Transverse colon (tissue), 4 donors: Measurements from ENCODE around the gene CACNG7. TPM values are rescaled to one million over a fixed set of nuclear protein-coding genes. Genes with fewer than 3 reads are reported as not detected.

ENCODE experiments used
- DNase-seq: peaks from one replicate; pipeline ENCODE4 v3.0.0-alpha.2; 2019
- H3K27ac ChIP-seq, 4 donors: fragments of 200-600 bp; sonication (generic); 2 replicates each; pipeline ENCODE4 v1.5.1; 2016 to 2018; ENCODE audit warnings: inconsistent platforms in 4 of 4
- H3K27me3 ChIP-seq: fragments of 200-600 bp; sonication (generic); 2 replicates; pipeline ENCODE4 v1.5.1; 2017; ENCODE audit warnings: inconsistent platforms
- H3K36me3 ChIP-seq, 4 donors: fragments of 200-600 bp; sonication (generic); 2 replicates each; pipeline ENCODE4 v1.5.1; 2017 to 2019; ENCODE audit warnings: inconsistent platforms in 4 of 4
- H3K4me1 ChIP-seq, 4 donors: fragments of 200-600 bp; sonication (generic); 2 replicates each; pipeline ENCODE4 v1.5.1; 2017 to 2020; ENCODE audit warnings: inconsistent platforms in 4 of 4
- H3K4me3 ChIP-seq, 4 donors: fragments of 200-600 bp; sonication (generic); 1 replicate in 1 of 4; 2 replicates in 3 of 4; pipeline versions ENCODE4 v1.5.1 to v1.6.1; 2017 to 2019; ENCODE audit warnings: inconsistent platforms in 4 of 4
- H3K9me3 ChIP-seq, 2 donors: fragments of 200-600 bp; sonication (generic); 2 replicates each; pipeline ENCODE4 v1.5.1; 2017 to 2019; ENCODE audit warnings: inconsistent platforms in 2 of 2
- EP300 ChIP-seq: sonication (generic); formaldehyde crosslinking; IDR thresholded peaks from one replicate; pipeline ENCODE4 v1.6.1; 2017; ENCODE audit warnings: antibody characterized with exemption, low read depth
- POLR2A ChIP-seq: fragments of 450-650 bp; IDR thresholded peaks from one replicate; pipeline ENCODE4 v1.6.1; 2016; ENCODE audit warnings: antibody characterized with exemption, mild to moderate bottlenecking, moderate library complexity
- POLR2AphosphoS5 ChIP-seq, 3 donors: sonication (generic); formaldehyde crosslinking; IDR thresholded peaks; one replicate each; pipeline ENCODE4 v1.6.1; 2016; ENCODE audit warnings: antibody characterized with exemption in 3 of 3
- WGBS, 2 donors: methylation state at CpG; one replicate each; pipeline ENCODE4 v1.1.5; 2018; ENCODE audit warnings: low coverage in 1 of 2; 5-methylcytosine and 5-hydroxymethylcytosine counted together
- in situ Hi-C, 4 donors: fragments of 200-750 bp; cut with MboI; loops; one replicate each; pipeline versions ENCODE4 v1.15.0 to v1.15.1; 2017; ENCODE audit warnings: low sequenced_read_pairs in 3 of 4, low pct_ligation_motif_present in 1 of 4, low pct_unique_long_range_greater_than_20kb in 1 of 4
- intact Hi-C: fragments of 100-400 bp; cut with DNase I; formaldehyde crosslinking; loops from one replicate; pipeline ENCODE4 v1.15.1; 2023; ENCODE audit warnings: low total_unique reads
- total RNA-seq, 4 donors: library from RNA; depleted of rRNA; stranded (reverse); fragments of >200 nt; gene quantifications; one replicate each; pipeline ENCODE4 v1.1.0, GENCODE V29; 2016
- TF ChIP-seq, protein P1 (sequence below), 5 experiments: fragments of 200-600 bp in 3 of 5; fragments of 450-650 bp in 2 of 5; sonication (generic) in 3 of 5; IDR thresholded peaks; 1 replicate in 2 of 5; 2 replicates in 3 of 5; pipeline ENCODE4 v1.5.1; 2016 to 2017; ENCODE audit warnings: antibody characterized with exemption in 5 of 5, inconsistent platforms in 3 of 5, mild to moderate bottlenecking in 2 of 5, moderate library complexity in 1 of 5

The CACNG7 gene
- total RNA-seq, 4 donors from 2014 or later = not detected

DNA sequence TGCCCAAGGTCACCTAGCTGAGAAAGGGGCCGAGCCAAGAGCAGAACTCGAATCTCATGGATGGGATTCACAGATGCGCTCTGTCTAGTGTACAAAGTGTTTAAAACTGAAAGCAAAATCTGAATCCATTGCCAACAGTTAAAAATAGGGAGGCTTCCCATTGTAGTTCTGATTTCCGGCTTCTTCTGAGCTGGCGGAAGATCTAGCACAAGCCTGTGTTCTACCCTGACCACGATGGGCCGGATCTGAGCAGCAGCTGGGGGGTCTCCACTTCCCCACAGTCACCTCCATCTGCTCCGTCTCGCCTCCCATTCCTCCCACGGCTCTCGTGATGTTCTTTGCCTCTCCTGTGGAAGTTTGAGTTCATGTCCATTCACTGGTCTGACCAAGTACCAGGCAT, 56.0 kb downstream of the CACNG7 start:
- in situ Hi-C loops = no loop called here
- no peaks in the 10 kb centered on the region for H3K36me3 ChIP-seq
- H3K9me3 ChIP-seq = no peaks in the 10 kb centered on the region
- no peak for TF ChIP-seq POLR2AphosphoS5 (IDR thresholded peaks at IDR 0.05)
- intact Hi-C loops = no loop called here
- no peak for DNase-seq
- H3K4me3 ChIP-seq = no peak overlapping the region
- WGBS, 2 donors = 58 to 71% methylated on average over 8 to 11 of the region's 11 CpGs
- no peak overlapping the region for H3K27ac ChIP-seq
- H3K4me1 ChIP-seq = no peaks in the 10 kb centered on the region
- peaks cover 59% of the 10 kb centered on the region for H3K27me3 ChIP-seq

- no peak for TF ChIP-seq EP300
- no peak for TF ChIP-seq POLR2A
- TF ChIP-seq, protein P1, sequence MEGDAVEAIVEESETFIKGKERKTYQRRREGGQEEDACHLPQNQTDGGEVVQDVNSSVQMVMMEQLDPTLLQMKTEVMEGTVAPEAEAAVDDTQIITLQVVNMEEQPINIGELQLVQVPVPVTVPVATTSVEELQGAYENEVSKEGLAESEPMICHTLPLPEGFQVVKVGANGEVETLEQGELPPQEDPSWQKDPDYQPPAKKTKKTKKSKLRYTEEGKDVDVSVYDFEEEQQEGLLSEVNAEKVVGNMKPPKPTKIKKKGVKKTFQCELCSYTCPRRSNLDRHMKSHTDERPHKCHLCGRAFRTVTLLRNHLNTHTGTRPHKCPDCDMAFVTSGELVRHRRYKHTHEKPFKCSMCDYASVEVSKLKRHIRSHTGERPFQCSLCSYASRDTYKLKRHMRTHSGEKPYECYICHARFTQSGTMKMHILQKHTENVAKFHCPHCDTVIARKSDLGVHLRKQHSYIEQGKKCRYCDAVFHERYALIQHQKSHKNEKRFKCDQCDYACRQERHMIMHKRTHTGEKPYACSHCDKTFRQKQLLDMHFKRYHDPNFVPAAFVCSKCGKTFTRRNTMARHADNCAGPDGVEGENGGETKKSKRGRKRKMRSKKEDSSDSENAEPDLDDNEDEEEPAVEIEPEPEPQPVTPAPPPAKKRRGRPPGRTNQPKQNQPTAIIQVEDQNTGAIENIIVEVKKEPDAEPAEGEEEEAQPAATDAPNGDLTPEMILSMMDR (IDR thresholded peaks at IDR 0.05) = no peak
- no peak for TF ChIP-seq POLR2AphosphoS5 (IDR thresholded peaks at IDR 0.05)
- Histone ChIP-seq H3K27ac (no peak overlapping the region), H3K4me1 (no peaks in the 10 kb centered on the region), H3K9me3 (no peaks in the 10 kb centered on the region), H3K27me3 (peaks cover 40% of the 10 kb centered on the region), H3K4me3 (no peak overlapping the region), H3K36me3 (no peaks in the 10 kb centered on the region)
- DNase-seq = no peak
- in situ Hi-C loops = no loop called here
- intact Hi-C loops = no loop called here
- 37 to 56% methylated on average over 2 to 7 of the region's 7 CpGs for WGBS, 2 donors
These were observed 57.9 kb downstream of the CACNG7 start for GRCh38 chr19:53966931-53967330.

GRCh38 chr19:53969366-53969765, 60.3 kb downstream of the CACNG7 start:
- TF ChIP-seq POLR2AphosphoS5 (IDR thresholded peaks at IDR 0.05) (no peak), EP300 (no peak), POLR2A (no peak)
- TF ChIP-seq, protein P1 (IDR thresholded peaks at IDR 0.05) = no peak
- 84 to 94% methylated on average over 4 to 6 of the region's 6 CpGs for WGBS, 2 donors
- intact Hi-C loops = no loop called here

GRCh38 chr19:53971673-53972072, 62.6 kb downstream of the CACNG7 start:
- in situ Hi-C loops = no loop called here

More at GRCh38 chr19:53969366-53969765, 60.3 kb downstream of the CACNG7 start:
- Histone ChIP-seq H3K27ac (no peak overlapping the region), H3K27me3 (peaks cover 20% of the 10 kb centered on the region), H3K9me3 (no peaks in the 10 kb centered on the region), H3K4me3 (no peak overlapping the region), H3K36me3 (no peaks in the 10 kb centered on the region), H3K4me1 (no peaks in the 10 kb centered on the region)
- in situ Hi-C loops = no loop called here
- no peak for DNase-seq

More at GRCh38 chr19:53971673-53972072, 62.6 kb downstream of the CACNG7 start:
- TF ChIP-seq POLR2A (no peak), POLR2AphosphoS5 (IDR thresholded peaks at IDR 0.05) (no peak), EP300 (no peak)
- TF ChIP-seq, protein P1 (IDR thresholded peaks at IDR 0.05) = no peak
- WGBS, 2 donors = 60 to 61% methylated on average over 1 to 10 of the region's 10 CpGs
- Histone ChIP-seq H3K9me3 (no peaks in the 10 kb centered on the region), H3K27ac (no peak overlapping the region), H3K4me1 (no peaks in the 10 kb centered on the region), H3K4me3 (no peak overlapping the region), H3K36me3 (no peaks in the 10 kb centered on the region), H3K27me3 (peaks cover 18% of the 10 kb centered on the region)
- intact Hi-C loops = no loop called here
- DNase-seq = no peak
